SK-N-SH (cell line): ENCODE measurements around the gene ACAP2.
"Not testable (repeated sequence)": the region's sequence is repeated elsewhere in the genome, so short reads cannot be mapped to it uniquely, and the experiment has no call there.

ENCODE experiments used
- EP300 ChIP-seq, 2 experiments: IDR thresholded peaks; 2 replicates each; pipeline versions ENCODE4 v1.4.0 to v1.6.1; 2012; ENCODE audit warnings: borderline replicate concordance in 1 of 2, low read depth in 1 of 2, low read length in 1 of 2
- EZH2phosphoT487 ChIP-seq: fragments of 200-600 bp; sonication (generic); IDR thresholded peaks from 2 replicates; pipeline ENCODE4 v1.6.1; 2017; ENCODE audit warnings: low read depth, mixed run types, mild to moderate bottlenecking, antibody characterized with exemption, moderate library complexity, borderline replicate concordance
- GABPA ChIP-seq: IDR thresholded peaks from 2 replicates; pipeline ENCODE4 v1.4.0; 2012; ENCODE audit warnings: low read depth, mild to moderate bottlenecking
- MEF2A ChIP-seq: IDR thresholded peaks from 2 replicates; pipeline ENCODE4 v1.4.0; 2012; ENCODE audit warnings: low read depth, borderline replicate concordance
- TF ChIP-seq, protein P1 (sequence below): fragments of 200-600 bp; sonication (generic); IDR thresholded peaks from 2 replicates; pipeline ENCODE4 v1.6.1; 2017; ENCODE audit warnings: antibody characterized with exemption, mild to moderate bottlenecking, moderate library complexity
- TF ChIP-seq, protein P2 (sequence below): IDR thresholded peaks from 2 replicates; pipeline ENCODE4 v1.4.0; 2012; ENCODE audit warnings: low read depth
- TF ChIP-seq, protein P3 (sequence below): IDR thresholded peaks from 2 replicates; pipeline ENCODE4 v1.4.0; 2012; ENCODE audit warnings: low read depth, borderline replicate concordance

- TF ChIP-seq, protein P1, sequence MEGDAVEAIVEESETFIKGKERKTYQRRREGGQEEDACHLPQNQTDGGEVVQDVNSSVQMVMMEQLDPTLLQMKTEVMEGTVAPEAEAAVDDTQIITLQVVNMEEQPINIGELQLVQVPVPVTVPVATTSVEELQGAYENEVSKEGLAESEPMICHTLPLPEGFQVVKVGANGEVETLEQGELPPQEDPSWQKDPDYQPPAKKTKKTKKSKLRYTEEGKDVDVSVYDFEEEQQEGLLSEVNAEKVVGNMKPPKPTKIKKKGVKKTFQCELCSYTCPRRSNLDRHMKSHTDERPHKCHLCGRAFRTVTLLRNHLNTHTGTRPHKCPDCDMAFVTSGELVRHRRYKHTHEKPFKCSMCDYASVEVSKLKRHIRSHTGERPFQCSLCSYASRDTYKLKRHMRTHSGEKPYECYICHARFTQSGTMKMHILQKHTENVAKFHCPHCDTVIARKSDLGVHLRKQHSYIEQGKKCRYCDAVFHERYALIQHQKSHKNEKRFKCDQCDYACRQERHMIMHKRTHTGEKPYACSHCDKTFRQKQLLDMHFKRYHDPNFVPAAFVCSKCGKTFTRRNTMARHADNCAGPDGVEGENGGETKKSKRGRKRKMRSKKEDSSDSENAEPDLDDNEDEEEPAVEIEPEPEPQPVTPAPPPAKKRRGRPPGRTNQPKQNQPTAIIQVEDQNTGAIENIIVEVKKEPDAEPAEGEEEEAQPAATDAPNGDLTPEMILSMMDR: not testable (repeated sequence)
- not testable (repeated sequence) for TF ChIP-seq EP300 (IDR thresholded peaks at IDR 0.05; ENCODE audit: borderline replicate concordance in 1 of 2, low read depth in 1 of 2, low read length in 1 of 2); EZH2phosphoT487; GABPA; MEF2A
- TF ChIP-seq, protein P2, sequence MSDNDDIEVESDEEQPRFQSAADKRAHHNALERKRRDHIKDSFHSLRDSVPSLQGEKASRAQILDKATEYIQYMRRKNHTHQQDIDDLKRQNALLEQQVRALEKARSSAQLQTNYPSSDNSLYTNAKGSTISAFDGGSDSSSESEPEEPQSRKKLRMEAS: not testable (repeated sequence)
- TF ChIP-seq, protein P3, sequence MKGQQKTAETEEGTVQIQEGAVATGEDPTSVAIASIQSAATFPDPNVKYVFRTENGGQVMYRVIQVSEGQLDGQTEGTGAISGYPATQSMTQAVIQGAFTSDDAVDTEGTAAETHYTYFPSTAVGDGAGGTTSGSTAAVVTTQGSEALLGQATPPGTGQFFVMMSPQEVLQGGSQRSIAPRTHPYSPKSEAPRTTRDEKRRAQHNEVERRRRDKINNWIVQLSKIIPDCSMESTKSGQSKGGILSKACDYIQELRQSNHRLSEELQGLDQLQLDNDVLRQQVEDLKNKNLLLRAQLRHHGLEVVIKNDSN: not testable (repeated sequence)
These were observed 88.8 kb downstream of the ACAP2 start for GRCh38 chr3:195354009-195354408.
